Medulla oblongata (tissue), 1 donor: ENCODE data around the gene C1QTNF12.

Experiments used
- DNase-seq: peaks from one replicate; pipeline ENCODE4 v3.0.0-alpha.2; 2015; ENCODE audit errors: extremely low spot score

The C1QTNF12 gene

DNA sequence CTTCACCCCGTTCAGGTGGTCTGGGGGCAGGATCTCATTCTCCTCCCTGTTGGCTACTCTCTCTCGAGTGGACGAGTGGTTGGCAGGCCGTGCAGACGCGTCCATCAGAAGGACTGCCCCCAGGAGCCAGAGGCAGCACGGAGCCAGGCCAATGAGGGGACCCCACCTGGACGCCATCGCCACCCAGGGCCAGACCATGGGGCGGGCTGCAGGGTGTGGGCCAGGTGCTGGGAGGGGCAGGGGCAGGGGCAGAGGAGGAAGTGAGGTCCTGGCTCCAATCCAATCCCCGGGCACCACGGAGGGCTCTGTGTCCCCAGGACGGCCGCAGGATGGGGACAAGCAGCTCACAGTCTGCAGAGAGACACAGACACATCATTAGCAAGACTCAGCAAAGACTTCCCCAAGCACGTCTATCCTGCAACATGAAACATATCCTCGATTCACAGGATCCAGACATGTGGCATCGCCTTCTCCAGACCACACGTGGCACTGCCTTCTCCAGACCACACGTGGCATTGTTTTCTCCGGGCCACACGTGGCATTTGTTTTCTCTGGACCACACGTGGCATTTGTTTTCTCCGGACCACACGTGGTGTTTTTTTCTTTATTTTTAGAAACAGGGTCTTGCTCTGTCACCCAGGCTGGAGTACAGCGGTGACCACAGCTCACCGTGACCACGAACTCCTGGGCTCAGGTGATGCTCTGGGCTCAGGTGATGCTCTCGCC, 17.8 kb downstream of the C1QTNF12 start:
- no peak for DNase-seq

DNA sequence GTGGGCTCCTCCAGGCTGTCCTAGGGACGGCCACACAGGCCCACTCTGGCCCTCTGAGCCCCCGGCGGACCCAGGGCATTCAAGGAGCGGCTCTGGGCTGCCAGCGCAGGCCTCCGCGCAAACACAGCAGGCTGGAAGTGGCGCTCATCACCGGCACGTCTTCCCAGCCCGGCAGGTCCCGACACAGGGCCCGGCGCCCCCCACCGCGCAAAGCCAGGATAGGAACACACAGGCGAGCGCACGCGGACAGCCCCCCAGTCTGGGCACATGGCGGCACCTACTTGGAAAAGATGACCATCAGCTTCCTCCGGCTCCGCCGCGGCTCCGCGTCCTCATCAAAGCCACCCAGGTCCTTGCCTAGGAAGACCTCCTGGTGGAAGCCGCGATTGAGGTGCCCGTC, 18.3 kb downstream of the C1QTNF12 start:
- no peak for DNase-seq

GRCh38 chr1:1227386-1227785, 19.1 kb downstream of the C1QTNF12 start:
- no peak for DNase-seq

DNA sequence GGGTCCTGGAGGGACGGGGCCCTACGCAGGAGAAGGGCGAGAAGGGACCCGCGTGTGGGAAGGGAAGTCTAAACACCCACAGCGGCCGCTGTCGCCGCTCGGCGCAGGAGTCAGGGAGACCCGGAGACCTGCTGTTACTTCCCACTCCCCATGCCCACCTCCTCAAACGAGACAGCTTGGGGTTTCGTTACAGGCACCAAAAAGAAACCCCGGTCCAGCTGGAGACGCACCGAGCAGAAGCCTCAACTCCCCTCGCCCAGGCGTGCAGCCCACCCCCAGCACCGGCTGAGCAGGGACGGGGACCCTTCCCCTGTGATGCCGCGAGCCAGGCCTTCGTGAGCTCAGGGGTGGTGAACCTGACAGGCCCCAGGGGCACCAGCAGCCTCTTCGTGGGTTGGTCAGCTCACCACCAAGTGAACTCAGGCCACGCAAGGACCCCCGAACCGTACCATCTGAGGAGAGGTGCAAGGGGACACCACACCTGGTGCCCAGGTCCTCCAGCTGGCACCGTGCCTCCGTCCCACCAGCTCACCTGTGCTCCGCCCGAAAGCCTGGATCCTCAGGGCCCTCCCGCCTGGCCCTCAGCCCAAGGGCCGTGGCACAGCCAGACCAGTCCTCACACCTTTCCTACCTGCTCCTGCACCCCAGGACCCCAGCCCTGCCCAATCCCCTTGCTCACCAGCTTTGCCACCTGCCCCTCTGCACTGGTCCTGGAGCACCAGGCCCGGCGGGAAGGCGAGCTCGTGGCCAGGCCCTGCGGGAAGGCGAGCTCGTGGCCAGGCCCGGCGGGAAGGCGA, 19.8 kb downstream of the C1QTNF12 start:
- no peak for DNase-seq

GRCh38 chr1:1225913-1226312, 20.6 kb downstream of the C1QTNF12 start:
- no peak for DNase-seq

GRCh38 chr1:1225238-1225845, 21.2 kb downstream of the C1QTNF12 start:
- no peak for DNase-seq

DNA sequence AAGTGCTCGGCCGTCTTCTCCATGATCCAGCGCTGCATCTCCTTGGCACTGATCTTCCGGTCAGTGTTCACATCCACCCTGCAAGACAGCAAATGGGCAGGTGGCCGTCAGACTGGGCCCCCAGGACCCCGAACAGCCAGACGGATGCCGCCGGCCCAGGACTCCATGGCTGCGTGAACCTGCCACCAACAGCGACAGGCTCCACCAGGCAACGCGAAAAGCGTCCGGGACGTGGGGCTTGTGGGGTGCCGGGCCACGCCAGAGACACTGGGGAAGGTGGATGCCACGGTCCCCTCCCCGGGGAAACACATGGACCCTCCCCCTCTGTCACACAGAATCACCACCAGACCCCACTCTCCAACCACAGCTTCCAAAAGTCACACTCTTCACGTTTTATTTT, 22.6 kb downstream of the C1QTNF12 start:
- no peak for DNase-seq

GRCh38 chr1:1223321-1223720, 23.2 kb downstream of the C1QTNF12 start:
- DNase-seq: no peak

- DNase-seq: no peak
Measured at GRCh38 chr1:1222575-1223225, 23.8 kb downstream of the C1QTNF12 start.

GRCh38 chr1:1221887-1222574, 24.5 kb downstream of the C1QTNF12 start:
- DNase-seq: no peak

DNA sequence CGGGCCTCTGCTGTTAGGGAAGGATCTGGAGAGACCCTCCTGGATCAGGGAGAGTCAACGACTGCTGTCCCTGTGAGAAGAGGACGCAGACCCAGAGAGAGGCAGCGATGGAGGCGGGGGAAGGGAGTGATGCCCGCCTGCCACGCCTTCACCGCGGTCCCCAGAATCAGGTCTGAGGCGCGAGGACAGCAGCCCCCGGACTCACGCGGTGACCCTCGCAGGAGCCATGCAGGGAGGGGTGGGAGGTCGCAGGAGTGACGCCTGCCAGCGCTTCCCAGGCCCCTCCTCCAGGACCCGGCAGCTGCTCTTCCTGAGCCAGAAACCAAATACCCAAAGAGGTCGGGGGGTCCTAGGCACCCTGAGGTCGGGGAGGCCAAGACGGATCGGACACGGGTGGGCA, 26.3 kb downstream of the C1QTNF12 start:
- DNase-seq: no peak

GRCh38 chr1:1219341-1219740, 27.2 kb downstream of the C1QTNF12 start:
- no peak for DNase-seq

- DNase-seq: no peak
Measured at GRCh38 chr1:1218524-1219200, 27.9 kb downstream of the C1QTNF12 start.

DNA sequence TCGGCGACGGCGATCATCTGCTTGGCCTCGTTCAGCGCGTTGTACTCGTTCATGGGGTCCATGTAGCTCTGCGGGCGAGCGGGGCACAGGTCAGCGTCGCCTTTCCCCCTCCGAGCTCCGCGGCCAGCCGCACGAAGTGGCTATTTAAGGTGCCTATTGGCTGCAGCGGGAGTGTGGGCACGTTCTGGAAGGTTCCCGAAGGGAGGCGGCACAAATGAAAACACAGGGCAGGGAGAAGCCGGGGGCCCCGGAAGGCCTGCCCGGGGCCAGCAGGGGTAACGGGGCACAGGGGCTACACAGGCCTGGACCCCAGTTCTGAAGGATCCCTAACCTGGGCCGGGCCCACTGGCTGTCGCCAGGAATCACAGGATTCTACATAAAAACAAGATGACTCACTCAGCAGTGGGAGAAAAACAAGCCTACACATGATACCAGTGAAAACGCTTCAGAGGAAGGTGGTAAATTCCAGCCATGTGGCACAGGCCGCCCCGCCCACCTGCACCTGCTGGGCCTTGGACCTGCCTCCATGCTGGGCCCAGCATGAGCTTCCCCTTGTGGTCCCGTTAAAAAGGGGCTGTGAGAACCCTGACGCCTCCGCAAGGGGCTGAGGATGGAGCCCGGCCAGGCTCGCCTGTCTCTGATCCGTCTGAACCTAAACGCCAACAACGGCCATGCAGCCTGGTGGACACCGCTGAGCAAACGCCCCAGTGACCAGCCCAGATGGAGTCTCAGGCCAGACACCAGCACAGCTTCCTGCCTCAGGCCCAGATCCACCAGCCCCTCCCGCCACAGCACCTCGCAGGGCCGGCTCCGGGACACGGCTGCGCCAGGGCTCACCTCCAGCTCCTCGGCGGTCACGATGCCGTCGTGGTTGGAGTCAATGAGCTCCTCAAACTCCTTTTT, 28.6 kb downstream of the C1QTNF12 start:
- no peak for DNase-seq

- DNase-seq: no peak
Measured at GRCh38 chr1:1216770-1217620, 29.5 kb downstream of the C1QTNF12 start.

GRCh38 chr1:1215881-1216605, 30.5 kb downstream of the C1QTNF12 start:
- no peak for DNase-seq

DNA sequence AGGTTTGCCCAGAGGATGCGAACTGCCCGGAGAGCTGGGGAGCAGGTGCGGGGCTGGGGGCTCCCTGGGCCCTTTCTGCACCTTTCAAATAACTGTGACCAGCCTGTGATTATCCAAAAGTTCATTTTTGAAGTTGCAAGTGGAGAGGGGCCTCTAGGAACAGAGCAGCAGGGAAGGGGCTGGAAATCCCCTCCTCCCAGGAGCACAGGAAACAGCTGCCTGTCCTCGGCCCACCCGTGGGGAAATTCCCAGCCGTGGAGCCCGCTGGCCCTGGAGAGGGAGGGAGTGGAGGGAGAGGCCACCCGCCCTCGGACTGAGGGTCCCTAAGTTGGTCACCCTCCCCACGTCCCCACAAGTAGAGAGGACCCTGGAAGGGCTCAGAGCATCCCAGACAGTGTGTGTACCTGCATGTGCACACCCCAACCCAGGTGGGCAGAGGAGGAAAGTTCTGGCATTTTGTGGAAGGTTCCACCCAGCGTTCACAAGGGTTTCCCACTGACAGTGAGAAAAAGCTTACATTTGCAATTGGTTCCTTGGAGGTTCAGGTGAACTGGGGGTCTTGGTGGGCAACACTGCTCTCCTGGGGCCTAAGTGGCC, 31.3 kb downstream of the C1QTNF12 start:
- DNase-seq: no peak
